K562 (cell line): ENCODE results near the gene TRNAU1AP. TPM values are rescaled to one million over a fixed set of nuclear protein-coding genes. Genes with fewer than 3 reads are reported as not detected.

Experiments
- ASH1L ChIP-seq: fragments of 450-650 bp; IDR thresholded peaks from 2 replicates; pipeline ENCODE4 v1.6.1; 2018; ENCODE audit warnings: borderline replicate concordance, mild to moderate bottlenecking, low read depth; ENCODE audit not compliant: partially characterized antibody
- ATF1 ChIP-seq, 2 experiments: fragments of 450-650 bp in 1 of 2; IDR thresholded peaks; 2 replicates each; pipeline ENCODE4 v1.6.1; 2016; ENCODE audit warnings: missing compliant biosample characterization in 1 of 2, missing genetic modification characterization in 1 of 2
- BRCA1 ChIP-seq, 2 experiments: fragments of 450-650 bp in 1 of 2; sonication (generic) in 1 of 2; formaldehyde crosslinking in 1 of 2; IDR thresholded peaks; 2 replicates each; pipeline versions ENCODE4 v1.5.0 to v1.6.1; 2017 to 2020; ENCODE audit warnings: mild to moderate bottlenecking in 1 of 2, missing genetic modification reagents in 1 of 2
- JUNB ChIP-seq: fragments of 450-650 bp; formaldehyde crosslinking; conservative IDR thresholded peaks from 2 replicates; pipeline ENCODE4 v1.4.0; 2020; ENCODE audit warnings: mild to moderate bottlenecking
- MED1 ChIP-seq: sonication (generic); formaldehyde crosslinking; IDR thresholded peaks from 2 replicates; pipeline ENCODE4 v1.8.1; 2023; ENCODE audit warnings: missing genetic modification reagents, borderline replicate concordance
- MYNN ChIP-seq, 2 experiments: sonication (generic); formaldehyde crosslinking in 1 of 2; IDR thresholded peaks; 2 replicates each; pipeline versions ENCODE4 v1.5.0 to v1.6.1; 2016 to 2020; ENCODE audit warnings: antibody characterized with exemption in 1 of 2, missing genetic modification reagents in 1 of 2
- NFIX ChIP-seq: fragments of 250-450 bp; sonication (Bioruptor Pico); IDR thresholded peaks from 2 replicates; pipeline ENCODE4 v1.4.0; 2020; ENCODE audit warnings: low read depth, mild to moderate bottlenecking, moderate library complexity
- PYGO2 ChIP-seq: fragments of 450-650 bp; IDR thresholded peaks from 2 replicates; pipeline ENCODE4 v1.6.1; 2016; ENCODE audit warnings: mild to moderate bottlenecking, missing genetic modification characterization, moderate library complexity, missing compliant biosample characterization
- SMARCA4 ChIP-seq: fragments of 450-650 bp; IDR thresholded peaks from 2 replicates; pipeline ENCODE4 v1.6.1; 2016
- TCF7L2 ChIP-seq: fragments of 150-350 bp; IDR thresholded peaks from 2 replicates; pipeline ENCODE4 v1.6.1; 2016; ENCODE audit warnings: low read depth, mild to moderate bottlenecking, low read length, moderate library complexity
- TEAD4 ChIP-seq, 2 experiments: sonication (generic) in 1 of 2; formaldehyde crosslinking in 1 of 2; IDR thresholded peaks; 2 replicates each; pipeline versions ENCODE4 v1.6.1 to v1.8.0; 2012 to 2022; ENCODE audit warnings: borderline replicate concordance in 1 of 2, inconsistent platforms in 1 of 2, low read length in 1 of 2, mild to moderate bottlenecking in 1 of 2, missing genetic modification reagents in 1 of 2
- ZNF140 ChIP-seq: fragments of 250-450 bp; sonication (Bioruptor Pico); IDR thresholded peaks from 2 replicates; pipeline ENCODE4 v1.8.0; 2021; ENCODE audit warnings: moderate library complexity, mild to moderate bottlenecking, inconsistent platforms
- ZNF436 ChIP-seq: fragments of 250-450, 450-650 bp; sonication (Bioruptor Pico); formaldehyde crosslinking; IDR thresholded peaks from 2 replicates; pipeline ENCODE4 v1.7.0; 2020; ENCODE audit warnings: mild to moderate bottlenecking
- polyA plus RNA-seq, 8 experiments: library from polyadenylated mRNA; depleted of rRNA in 4 of 8; stranded (reverse) in 5 of 8; unstranded in 3 of 8; fragments of >200 nt; fragmentation: Nextera tagmentation in 2 of 8; fragmentation: Illumina TruSeq in 1 of 8; extraction: Ambion mirVana in 2 of 8; extraction: Trizol in 1 of 8; gene quantifications; 2 replicates each; pipeline versions ENCODE4 v1.2.1 to v1.2.3, GENCODE V29; 2011 to 2014; ENCODE audit warnings: inconsistent platforms in 1 of 8, missing spikeins in 1 of 8
- total RNA-seq, 7 experiments: library from RNA; depleted of rRNA in 6 of 7; stranded (reverse); fragments of >200 nt in 6 of 7; fragmentation: Illumina TruSeq in 2 of 7; extraction: Trizol in 2 of 7; gene quantifications; 2 replicates each; pipeline versions ENCODE4 v1.2.1 to v1.2.3, GENCODE V29; 2011 to 2021; ENCODE audit warnings: low replicate concordance in 1 of 7
- TF ChIP-seq, protein P1 (sequence below): fragments of 250-450 bp; sonication (Bioruptor Pico); IDR thresholded peaks from 2 replicates; pipeline ENCODE4 v1.5.0; 2022; ENCODE audit warnings: mild to moderate bottlenecking
- TF ChIP-seq, protein P2 (sequence below): sonication (generic); formaldehyde crosslinking; IDR thresholded peaks from 2 replicates; pipeline ENCODE4 v1.5.0; 2020; ENCODE audit warnings: missing genetic modification reagents
- TF ChIP-seq, protein P3 (sequence below), 2 experiments: IDR thresholded peaks in 1 of 2; conservative IDR thresholded peaks in 1 of 2; 2 replicates each; pipeline ENCODE4 v1.6.1; 2016; ENCODE audit warnings: low read depth in 2 of 2, mild to moderate bottlenecking in 1 of 2, missing compliant biosample characterization in 1 of 2, missing genetic modification characterization in 1 of 2, moderate library complexity in 1 of 2
- TF ChIP-seq, protein P4 (sequence below): fragments of 450-650 bp; IDR thresholded peaks from 2 replicates; pipeline ENCODE4 v1.6.1; 2016; ENCODE audit warnings: missing biosample characterization, missing genetic modification characterization

Gene TRNAU1AP
- total and polyA plus RNA-seq, 9 of the 15 experiments (the other 6 are each of a cell fraction or from before 2014, with no cell fraction given) = 34.9 to 110 (median 46.3) TPM

DNA sequence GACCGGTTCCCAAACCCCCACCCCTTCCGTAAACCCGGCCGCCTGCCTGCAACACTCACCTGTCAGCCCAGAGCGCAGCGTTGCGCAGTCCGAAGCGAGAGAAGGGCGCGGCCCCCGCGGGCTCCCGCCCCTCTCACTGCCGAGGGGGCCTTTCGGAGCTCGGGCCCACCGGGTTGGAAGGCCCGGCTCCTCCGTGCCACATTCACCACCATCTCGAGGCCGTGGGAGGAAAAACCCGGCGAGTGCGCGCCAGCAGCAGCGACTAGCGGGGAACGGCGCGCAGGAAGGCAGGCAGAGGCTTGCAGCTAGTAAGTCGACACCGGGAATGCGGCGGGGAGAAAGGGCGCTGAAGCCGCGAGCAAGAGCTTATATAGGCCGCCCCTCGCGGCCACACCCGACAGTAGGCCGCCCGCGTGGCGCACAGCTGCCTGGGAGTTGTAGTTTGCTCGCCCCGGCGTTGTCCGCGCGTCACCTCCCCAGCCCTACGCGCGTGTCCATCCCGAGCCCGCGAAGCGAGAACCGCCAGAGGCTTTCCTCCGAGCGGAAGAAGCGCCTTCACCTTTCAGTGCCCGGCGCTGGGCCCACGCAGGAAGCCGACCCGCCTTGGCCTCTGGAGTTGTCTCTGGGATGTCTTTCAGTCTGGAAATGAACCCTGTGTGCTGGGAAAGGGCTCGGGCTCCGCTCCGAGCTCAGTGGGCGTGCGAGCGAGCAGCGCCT lies 28.8 kb downstream of the TRNAU1AP start (continued):
- TF ChIP-seq JUNB (CRISPR knock-in tag) = no peak
- no peak for TF ChIP-seq ASH1L
- TF ChIP-seq TCF7L2 = no peak
- TF ChIP-seq, protein P1, sequence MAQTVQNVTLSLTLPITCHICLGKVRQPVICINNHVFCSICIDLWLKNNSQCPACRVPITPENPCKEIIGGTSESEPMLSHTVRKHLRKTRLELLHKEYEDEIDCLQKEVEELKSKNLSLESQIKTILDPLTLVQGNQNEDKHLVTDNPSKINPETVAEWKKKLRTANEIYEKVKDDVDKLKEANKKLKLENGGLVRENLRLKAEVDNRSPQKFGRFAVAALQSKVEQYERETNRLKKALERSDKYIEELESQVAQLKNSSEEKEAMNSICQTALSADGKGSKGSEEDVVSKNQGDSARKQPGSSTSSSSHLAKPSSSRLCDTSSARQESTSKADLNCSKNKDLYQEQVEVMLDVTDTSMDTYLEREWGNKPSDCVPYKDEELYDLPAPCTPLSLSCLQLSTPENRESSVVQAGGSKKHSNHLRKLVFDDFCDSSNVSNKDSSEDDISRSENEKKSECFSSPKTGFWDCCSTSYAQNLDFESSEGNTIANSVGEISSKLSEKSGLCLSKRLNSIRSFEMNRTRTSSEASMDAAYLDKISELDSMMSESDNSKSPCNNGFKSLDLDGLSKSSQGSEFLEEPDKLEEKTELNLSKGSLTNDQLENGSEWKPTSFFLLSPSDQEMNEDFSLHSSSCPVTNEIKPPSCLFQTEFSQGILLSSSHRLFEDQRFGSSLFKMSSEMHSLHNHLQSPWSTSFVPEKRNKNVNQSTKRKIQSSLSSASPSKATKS = no peak
- TF ChIP-seq ZNF140 (CRISPR knock-in tag) = no peak
- peak; percentile 57; the same call in 1 of the 2 replicates for TF ChIP-seq SMARCA4
- peak; percentile 46; the same call in 1 of the 2 replicates for TF ChIP-seq MYNN (IDR thresholded peaks at IDR 0.05)
- no peak for TF ChIP-seq MYNN (CRISPR knock-in tag; IDR thresholded peaks at IDR 0.05)
- no peak for TF ChIP-seq MED1 (CRISPR knock-in tag)
- TF ChIP-seq TEAD4 (IDR thresholded peaks at IDR 0.05; ENCODE audit: low read length) = peak; percentile 73
- TF ChIP-seq TEAD4 (CRISPR knock-in tag; IDR thresholded peaks at IDR 0.05; ENCODE audit: borderline replicate concordance) = no peak
- TF ChIP-seq, protein P2, sequence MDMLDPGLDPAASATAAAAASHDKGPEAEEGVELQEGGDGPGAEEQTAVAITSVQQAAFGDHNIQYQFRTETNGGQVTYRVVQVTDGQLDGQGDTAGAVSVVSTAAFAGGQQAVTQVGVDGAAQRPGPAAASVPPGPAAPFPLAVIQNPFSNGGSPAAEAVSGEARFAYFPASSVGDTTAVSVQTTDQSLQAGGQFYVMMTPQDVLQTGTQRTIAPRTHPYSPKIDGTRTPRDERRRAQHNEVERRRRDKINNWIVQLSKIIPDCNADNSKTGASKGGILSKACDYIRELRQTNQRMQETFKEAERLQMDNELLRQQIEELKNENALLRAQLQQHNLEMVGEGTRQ (CRISPR knock-in tag) = peak; percentile 40; the same call in 1 of the 2 replicates
- no peak for TF ChIP-seq PYGO2
- TF ChIP-seq, protein P3, sequence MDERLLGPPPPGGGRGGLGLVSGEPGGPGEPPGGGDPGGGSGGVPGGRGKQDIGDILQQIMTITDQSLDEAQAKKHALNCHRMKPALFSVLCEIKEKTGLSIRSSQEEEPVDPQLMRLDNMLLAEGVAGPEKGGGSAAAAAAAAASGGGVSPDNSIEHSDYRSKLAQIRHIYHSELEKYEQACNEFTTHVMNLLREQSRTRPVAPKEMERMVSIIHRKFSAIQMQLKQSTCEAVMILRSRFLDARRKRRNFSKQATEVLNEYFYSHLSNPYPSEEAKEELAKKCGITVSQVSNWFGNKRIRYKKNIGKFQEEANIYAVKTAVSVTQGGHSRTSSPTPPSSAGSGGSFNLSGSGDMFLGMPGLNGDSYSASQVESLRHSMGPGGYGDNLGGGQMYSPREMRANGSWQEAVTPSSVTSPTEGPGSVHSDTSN (CRISPR knock-in tag; IDR thresholded peaks at IDR 0.05; ENCODE audit: low read depth) = no peak
- TF ChIP-seq, protein P3 (tag; conservative IDR thresholded peaks at IDR 0.05; ENCODE audit: low read depth) = no peak
- TF ChIP-seq, protein P4, sequence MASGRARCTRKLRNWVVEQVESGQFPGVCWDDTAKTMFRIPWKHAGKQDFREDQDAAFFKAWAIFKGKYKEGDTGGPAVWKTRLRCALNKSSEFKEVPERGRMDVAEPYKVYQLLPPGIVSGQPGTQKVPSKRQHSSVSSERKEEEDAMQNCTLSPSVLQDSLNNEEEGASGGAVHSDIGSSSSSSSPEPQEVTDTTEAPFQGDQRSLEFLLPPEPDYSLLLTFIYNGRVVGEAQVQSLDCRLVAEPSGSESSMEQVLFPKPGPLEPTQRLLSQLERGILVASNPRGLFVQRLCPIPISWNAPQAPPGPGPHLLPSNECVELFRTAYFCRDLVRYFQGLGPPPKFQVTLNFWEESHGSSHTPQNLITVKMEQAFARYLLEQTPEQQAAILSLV (tag) = 0 out of 2 replicates have a peak, but pooled peaks have one; percentile 50
- no peak for TF ChIP-seq NFIX (CRISPR knock-in tag)
- TF ChIP-seq ZNF436 (CRISPR knock-in tag) = peak; percentile 69
- TF ChIP-seq BRCA1 (IDR thresholded peaks at IDR 0.05) = no peak
- no peak for TF ChIP-seq BRCA1 (CRISPR knock-in tag; IDR thresholded peaks at IDR 0.05)
- peak; percentile 47; the same call in 1 of the 2 replicates for TF ChIP-seq ATF1 (CRISPR knock-in tag; IDR thresholded peaks at IDR 0.05)
- TF ChIP-seq ATF1 (tag; IDR thresholded peaks at IDR 0.05) = peak; percentile 94
